CD4-positive, alpha-beta T cell treated with Interleukin-17A for 4 hours (primary cell): ENCODE data around the gene SGCA.
A peak's percentile ranks its signal among the peaks of the same experiment; 100 is the strongest.

Experiments used
- DNase-seq: peaks from one replicate; pipeline ENCODE4 v3.0.0-alpha.2; 2020; ENCODE audit warnings: mixed read lengths

The SGCA gene

GRCh38 chr17:50211249-50212120, 45.7 kb downstream of the SGCA start:
- no peak for DNase-seq

- no peak for DNase-seq
Observed at GRCh38 chr17:50212121-50212843, 46.5 kb downstream of the SGCA start.

- peak; percentile 13 for DNase-seq
Observed at GRCh38 chr17:50213026-50214022, 47.5 kb downstream of the SGCA start.

- DNase-seq: no peak
Observed at GRCh38 chr17:50214976-50215760, 49.4 kb downstream of the SGCA start.

GRCh38 chr17:50217591-50217990, 51.8 kb downstream of the SGCA start:
- no peak for DNase-seq

GRCh38 chr17:50218071-50218759, 52.4 kb downstream of the SGCA start:
- no peak for DNase-seq

- no peak for DNase-seq
Observed at GRCh38 chr17:50218771-50219315, 53.0 kb downstream of the SGCA start.

- DNase-seq: no peak
Observed at GRCh38 chr17:50219342-50219741, 53.5 kb downstream of the SGCA start.

GRCh38 chr17:50219939-50220465, 54.2 kb downstream of the SGCA start:
- DNase-seq: no peak

GRCh38 chr17:50220811-50221210, 55.0 kb downstream of the SGCA start:
- DNase-seq: no peak

GRCh38 chr17:50221266-50221863, 55.6 kb downstream of the SGCA start:
- DNase-seq: no peak

GRCh38 chr17:50221864-50222545, 56.2 kb downstream of the SGCA start:
- no peak for DNase-seq

- no peak for DNase-seq
Observed at GRCh38 chr17:50222922-50223321, 57.1 kb downstream of the SGCA start.
